ENCODE measurements around the gene EPHB2. TPM values are rescaled to one million over a fixed set of nuclear protein-coding genes. Genes with fewer than 3 reads are reported as not detected.

Gene EPHB2
- total RNA-seq, 6 experiments from 2014 or later: 13.1 to 36.4 (median 30.9) TPM

- Mint-ChIP-seq H3K27ac (no peak overlapping the region), H3K36me3 (ENCODE audit: low read depth) (no peaks in the 10 kb centered on the region), H3K9me3 (no peaks in the 10 kb centered on the region), H3K4me1 (ENCODE audit: low read depth) (no peaks in the 10 kb centered on the region), H3K27me3 (ENCODE audit: insufficient read depth) (peaks cover 31% of the 10 kb centered on the region), H3K4me3 (no peak overlapping the region)
- TF ChIP-seq CTCF (IDR thresholded peaks at IDR 0.05): no peak
- DNase-seq: no peak
Observed at GRCh38 chr1:22952694-22953056, 242.0 kb downstream of the EPHB2 start.

GRCh38 chr1:22953057-22953739, 242.6 kb downstream of the EPHB2 start:
- no peaks in the 10 kb centered on the region for H3K9me3 Mint-ChIP-seq

GRCh38 chr1:22953740-22954141, 243.1 kb downstream of the EPHB2 start:
- no peaks in the 10 kb centered on the region for H3K9me3 Mint-ChIP-seq
- peaks cover 34% of the 10 kb centered on the region for H3K27me3 Mint-ChIP-seq (ENCODE audit: insufficient read depth)
- no peaks in the 10 kb centered on the region for H3K36me3 Mint-ChIP-seq (ENCODE audit: low read depth)
- no peak for DNase-seq
- TF ChIP-seq CTCF (IDR thresholded peaks at IDR 0.05): no peak
- H3K4me3 Mint-ChIP-seq: no peak overlapping the region
- no peaks in the 10 kb centered on the region for H3K4me1 Mint-ChIP-seq (ENCODE audit: low read depth)
- no peak overlapping the region for H3K27ac Mint-ChIP-seq

More at GRCh38 chr1:22953057-22953739, 242.6 kb downstream of the EPHB2 start:
- H3K4me1 Mint-ChIP-seq (ENCODE audit: low read depth): no peaks in the 10 kb centered on the region
- no peak overlapping the region for H3K4me3 Mint-ChIP-seq
- no peak for DNase-seq
- H3K27ac Mint-ChIP-seq: no peak overlapping the region
- no peak for TF ChIP-seq CTCF (IDR thresholded peaks at IDR 0.05)
- H3K36me3 Mint-ChIP-seq (ENCODE audit: low read depth): no peaks in the 10 kb centered on the region
- peaks cover 34% of the 10 kb centered on the region for H3K27me3 Mint-ChIP-seq (ENCODE audit: insufficient read depth)

- H3K36me3 Mint-ChIP-seq (ENCODE audit: low read depth): no peaks in the 10 kb centered on the region
- H3K4me3 Mint-ChIP-seq: no peak overlapping the region
- peaks cover 46% of the 10 kb centered on the region for H3K27me3 Mint-ChIP-seq (ENCODE audit: insufficient read depth)
- TF ChIP-seq CTCF (IDR thresholded peaks at IDR 0.05): no peak
- H3K27ac Mint-ChIP-seq: no peak overlapping the region
- H3K4me1 Mint-ChIP-seq (ENCODE audit: low read depth): no peaks in the 10 kb centered on the region
- H3K9me3 Mint-ChIP-seq: no peaks in the 10 kb centered on the region
- DNase-seq: no peak
Observed at GRCh38 chr1:22955146-22955545, 244.5 kb downstream of the EPHB2 start.

- Mint-ChIP-seq H3K27me3 (ENCODE audit: insufficient read depth) (peaks cover 42% of the 10 kb centered on the region), H3K4me3 (no peak overlapping the region), H3K27ac (no peak overlapping the region), H3K36me3 (ENCODE audit: low read depth) (no peaks in the 10 kb centered on the region), H3K9me3 (no peaks in the 10 kb centered on the region), H3K4me1 (ENCODE audit: low read depth) (no peaks in the 10 kb centered on the region)
- TF ChIP-seq CTCF (IDR thresholded peaks at IDR 0.05): no peak
- no peak for DNase-seq
Observed at GRCh38 chr1:22957066-22957465, 246.4 kb downstream of the EPHB2 start.
